ENCODE results near the gene KMT2A.
"Not testable (repeated sequence)": the region's sequence is repeated elsewhere in the genome, so short reads cannot be mapped to it uniquely, and the experiment has no call there.

DNA sequence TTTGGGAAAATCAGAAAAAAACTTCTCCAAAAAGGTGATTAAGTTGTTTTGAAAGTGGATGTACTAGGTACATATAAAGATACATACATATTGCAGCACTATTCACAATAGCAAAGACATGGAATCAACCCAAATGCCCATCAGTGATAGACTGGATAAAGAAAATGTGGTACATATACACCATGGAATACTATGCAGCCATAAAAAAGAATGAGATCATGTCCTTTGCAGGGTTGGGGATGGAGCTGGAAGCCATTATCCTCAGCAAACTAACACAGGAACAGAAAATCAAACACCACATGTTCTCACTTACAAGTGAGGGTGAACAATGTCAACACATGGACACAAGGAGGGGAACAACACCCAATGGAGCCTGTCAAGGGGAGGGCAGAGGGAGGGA, 19.4 kb upstream of the KMT2A start:
- TF ChIP-seq, protein P1, sequence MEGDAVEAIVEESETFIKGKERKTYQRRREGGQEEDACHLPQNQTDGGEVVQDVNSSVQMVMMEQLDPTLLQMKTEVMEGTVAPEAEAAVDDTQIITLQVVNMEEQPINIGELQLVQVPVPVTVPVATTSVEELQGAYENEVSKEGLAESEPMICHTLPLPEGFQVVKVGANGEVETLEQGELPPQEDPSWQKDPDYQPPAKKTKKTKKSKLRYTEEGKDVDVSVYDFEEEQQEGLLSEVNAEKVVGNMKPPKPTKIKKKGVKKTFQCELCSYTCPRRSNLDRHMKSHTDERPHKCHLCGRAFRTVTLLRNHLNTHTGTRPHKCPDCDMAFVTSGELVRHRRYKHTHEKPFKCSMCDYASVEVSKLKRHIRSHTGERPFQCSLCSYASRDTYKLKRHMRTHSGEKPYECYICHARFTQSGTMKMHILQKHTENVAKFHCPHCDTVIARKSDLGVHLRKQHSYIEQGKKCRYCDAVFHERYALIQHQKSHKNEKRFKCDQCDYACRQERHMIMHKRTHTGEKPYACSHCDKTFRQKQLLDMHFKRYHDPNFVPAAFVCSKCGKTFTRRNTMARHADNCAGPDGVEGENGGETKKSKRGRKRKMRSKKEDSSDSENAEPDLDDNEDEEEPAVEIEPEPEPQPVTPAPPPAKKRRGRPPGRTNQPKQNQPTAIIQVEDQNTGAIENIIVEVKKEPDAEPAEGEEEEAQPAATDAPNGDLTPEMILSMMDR (conservative IDR thresholded peaks at IDR 0.05) = not testable (repeated sequence)
- not testable (repeated sequence) for TF ChIP-seq ZFX (IDR thresholded peaks at IDR 0.05)
